NCI-H2196 treated with DMSO at 0.1 percent for 48 hours (cell line): ENCODE results near the gene NLN.
"Not testable (repeated sequence)": the region's sequence is repeated elsewhere in the genome, so short reads cannot be mapped to it uniquely, and the experiment has no call there.

Experiments used
- DNase-seq: peaks from one replicate; lab custom pipeline; 2025; ENCODE audit not compliant: unreplicated experiment; lab: John Stamatoyannopoulos, UW

NLN gene

DNA sequence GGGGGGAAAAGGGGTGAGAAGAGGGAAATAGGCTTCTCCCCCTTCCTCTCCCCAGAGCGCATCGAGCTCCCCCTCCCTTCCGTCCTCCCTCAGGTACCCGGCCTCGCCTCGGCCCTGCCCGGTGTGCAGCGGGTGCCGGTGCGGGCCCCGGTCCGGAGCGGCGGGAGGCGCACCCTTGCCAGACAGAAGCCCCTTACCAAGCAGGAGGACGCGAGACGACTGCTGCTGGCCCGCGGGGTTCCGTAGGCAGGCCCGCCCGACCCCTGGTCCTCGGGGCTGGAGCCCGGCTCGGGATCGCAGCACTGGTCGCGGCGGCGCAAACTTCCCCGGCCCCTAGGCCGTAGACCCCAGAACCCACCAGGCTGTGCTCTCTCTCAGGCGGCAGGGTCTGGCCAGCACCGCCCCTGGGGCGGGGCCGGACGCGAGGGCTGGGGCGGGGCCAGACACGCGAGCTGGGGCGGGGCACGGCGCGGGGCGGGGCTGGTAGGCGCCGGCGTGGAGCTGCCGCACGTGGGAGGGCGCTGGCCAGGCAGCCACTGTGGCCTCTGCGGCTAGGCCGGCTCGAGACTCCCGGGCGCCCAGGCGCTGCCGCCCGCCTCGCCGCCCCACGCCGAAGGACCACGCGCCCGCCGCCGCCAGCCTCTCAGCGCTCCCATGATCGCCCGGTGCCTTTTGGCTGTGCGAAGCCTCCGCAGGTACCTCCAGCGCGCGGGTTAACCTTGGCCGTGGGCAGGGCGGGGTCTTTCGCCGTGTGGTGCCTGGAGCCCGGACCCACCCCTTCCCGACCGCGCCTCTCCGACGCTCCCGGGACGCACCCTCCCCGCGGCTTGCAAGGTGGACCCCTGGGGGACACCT, at the start of gene NLN, which contains the start of gene SGTB:
NLN (plus strand) TSS at position 486 of the 855 bp plus-strand sequence; CDS start at position 655, 169 bp downstream.
SGTB (minus strand) TSS at position 390 of the 855 bp plus-strand sequence. CDS start 1,302 bp downstream, outside the sequence.
- DNase-seq: no peak

DNA sequence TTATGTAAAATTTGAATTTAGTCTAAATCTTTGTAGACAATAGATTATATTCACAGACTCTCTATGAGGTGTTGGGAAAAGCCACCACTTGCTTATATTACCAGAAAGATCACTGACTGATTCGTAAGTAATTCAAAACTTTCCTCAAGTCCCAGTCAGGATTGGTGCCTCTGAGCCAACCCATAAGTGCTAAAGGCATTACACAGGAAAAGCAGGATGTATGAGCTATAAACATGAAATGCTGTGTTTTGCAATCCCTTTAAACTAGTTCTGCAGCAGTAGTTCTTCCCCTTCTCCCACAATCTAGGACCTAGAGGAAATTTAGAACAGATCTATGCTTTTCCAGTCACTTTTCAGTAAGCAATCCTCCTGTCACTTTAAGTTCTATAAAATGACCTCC, 49.2 kb upstream of the NLN start:
- no peak for DNase-seq

DNA sequence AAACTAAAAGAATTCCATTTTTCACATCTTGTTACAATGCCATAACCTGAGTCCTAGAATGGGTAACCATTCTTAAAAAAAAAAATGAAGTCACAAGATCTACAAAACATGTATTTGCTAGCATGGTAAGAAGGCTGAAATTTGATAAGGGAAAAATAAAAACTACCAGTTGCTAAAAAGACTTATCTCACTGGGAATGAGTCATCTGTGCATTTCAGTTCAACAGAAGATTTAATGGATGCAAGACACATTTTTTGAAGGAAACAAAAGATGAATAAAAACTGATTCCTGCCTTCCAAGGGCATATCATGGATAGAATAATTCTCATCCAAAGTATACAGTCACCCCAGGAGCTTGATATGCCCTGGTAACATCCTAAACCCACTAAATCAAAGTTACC, 47.3 kb upstream of the NLN start:
- DNase-seq: no peak

DNA sequence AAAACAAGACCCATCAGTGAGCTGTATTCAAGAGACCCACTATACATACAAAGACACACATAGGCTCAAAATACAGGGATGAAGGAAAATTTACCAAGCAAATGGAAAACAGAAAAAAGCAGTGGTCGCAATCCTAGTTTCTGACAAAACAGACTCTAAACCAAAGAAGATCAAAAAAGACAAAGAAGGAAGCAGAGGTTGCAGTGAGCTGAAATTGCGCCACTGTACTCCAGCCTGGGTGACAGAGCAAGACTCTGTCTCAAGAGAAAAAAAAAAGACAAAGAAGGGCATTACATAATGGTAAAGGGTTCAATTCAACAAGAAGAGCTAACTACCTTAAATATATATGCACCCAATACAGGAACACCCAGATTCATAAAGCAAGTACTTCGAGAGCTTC, 45.9 kb upstream of the NLN start:
- not testable (repeated sequence) for DNase-seq

DNA sequence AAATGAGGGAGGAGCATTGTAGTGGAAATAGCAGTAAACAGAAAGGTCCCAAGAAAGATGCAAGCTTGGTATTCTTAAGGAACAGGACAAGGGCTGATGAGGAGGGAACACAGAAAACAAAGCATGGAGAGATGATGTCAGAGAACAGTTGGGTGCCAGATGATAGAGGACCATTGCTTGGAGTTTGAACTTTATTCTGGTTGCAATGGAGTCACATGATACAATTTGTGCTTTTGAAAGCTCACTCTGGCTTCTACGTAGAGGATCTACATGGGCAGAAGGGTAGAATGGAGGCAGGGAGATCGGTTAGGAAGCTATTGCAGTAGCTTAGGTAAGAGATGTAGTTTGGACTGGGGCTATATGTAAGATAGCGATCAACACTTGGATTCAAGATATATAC, 39.9 kb upstream of the NLN start:
- DNase-seq: no peak

DNA sequence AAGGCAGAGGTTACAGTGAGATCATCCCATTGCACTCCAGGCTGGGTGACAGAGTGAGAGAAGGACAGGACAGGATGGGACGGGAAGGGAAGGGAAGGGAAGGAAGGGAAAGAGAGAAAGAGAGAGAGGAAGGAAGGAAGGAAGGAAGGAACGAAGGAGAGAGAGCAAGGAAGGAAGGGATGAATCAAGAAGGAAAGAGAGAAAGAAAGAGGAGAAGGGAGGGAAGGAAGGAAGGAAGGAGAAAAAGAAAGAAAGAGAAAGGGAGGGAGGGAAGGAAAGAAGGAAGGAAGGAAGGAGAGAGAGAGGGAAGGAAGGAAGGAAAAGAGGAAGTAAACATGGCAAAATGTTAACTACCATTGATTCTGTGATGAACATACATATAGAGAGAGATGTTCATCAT, 28.9 kb upstream of the NLN start:
- DNase-seq: no peak

DNA sequence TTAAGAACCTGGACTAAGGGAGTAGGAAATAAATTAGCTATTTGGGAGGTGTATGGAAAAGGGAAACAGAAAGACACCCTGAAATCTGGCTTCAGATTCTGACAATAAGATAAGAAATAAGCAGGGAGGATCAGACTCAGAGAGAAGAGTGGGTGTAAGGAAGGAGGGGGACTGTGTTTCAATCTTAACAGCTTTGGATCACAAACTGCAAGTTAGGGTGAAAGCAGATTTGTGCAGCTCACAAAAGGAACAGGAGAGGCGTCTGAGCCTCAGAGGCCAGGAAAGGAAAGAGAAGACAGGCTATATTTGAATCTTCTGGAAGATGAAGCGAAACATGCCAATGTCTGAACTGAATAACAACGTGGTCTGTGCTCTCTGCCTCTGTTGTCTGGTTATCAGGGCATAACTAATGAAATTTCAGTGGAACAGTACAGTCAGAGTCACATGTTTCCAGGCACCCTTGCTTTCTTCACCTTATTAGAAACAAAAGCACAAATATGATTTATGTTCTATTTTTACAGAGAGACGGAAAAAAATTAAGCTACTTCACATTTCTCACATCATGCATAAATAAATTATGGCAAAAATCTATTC, 26.7 kb upstream of the NLN start:
- DNase-seq: no peak

DNA sequence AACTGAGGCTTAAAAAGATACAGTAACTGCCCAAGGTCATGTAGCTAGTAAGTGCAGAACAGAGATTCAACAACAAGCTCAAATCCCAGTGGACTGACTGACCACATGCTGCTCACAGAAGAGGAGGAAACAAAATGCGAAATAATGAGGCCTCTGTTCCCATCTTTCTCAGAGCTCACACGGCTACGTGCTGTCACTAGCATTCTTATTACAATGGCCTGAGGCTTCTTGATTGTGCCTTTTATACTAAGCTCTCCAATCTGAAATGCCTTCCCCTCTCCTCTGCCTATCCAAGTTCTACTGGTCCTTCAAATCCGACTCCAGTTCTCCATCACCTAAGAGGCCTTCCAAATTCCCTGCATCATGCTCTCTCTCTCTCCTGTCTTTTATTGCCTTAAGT, 26.1 kb upstream of the NLN start:
- DNase-seq: no peak

DNA sequence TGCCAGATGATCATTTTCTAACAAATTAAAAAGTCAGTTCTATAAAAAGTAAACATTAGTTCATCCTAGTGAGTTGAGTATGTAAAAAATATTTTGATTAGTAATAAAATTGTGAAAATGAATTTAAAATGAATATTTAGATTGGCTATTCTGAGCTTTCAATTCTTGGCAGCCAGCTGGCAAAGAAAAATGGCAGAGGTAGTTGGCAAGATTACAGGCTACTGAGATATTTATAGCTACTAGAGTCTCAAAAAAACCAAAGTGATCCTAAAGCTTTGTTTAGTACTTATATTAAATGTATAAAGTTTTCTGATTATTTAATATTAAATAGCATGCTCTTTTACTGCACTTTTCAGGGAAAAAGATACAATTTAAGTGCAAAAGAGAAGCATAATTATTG, 25.1 kb upstream of the NLN start:
- DNase-seq: no peak

DNA sequence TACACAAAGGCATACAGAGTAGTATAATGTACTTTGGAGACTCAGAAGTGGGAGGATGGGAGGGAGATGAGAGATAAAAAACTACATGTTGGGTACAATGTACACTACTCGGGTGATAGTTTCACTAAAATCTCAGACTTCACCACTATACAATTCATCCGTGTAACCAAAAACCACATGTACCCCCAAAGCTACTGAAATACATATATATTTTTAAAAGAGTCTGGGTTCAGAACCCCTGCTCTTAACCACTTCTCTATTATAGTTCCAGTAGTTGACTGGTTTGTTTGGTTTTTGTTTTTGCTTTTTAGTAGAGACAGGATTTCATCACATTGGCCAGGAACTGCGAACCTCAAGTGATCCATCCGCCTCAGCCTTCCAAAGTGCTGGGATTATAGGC, 22.7 kb upstream of the NLN start:
- DNase-seq: no peak

DNA sequence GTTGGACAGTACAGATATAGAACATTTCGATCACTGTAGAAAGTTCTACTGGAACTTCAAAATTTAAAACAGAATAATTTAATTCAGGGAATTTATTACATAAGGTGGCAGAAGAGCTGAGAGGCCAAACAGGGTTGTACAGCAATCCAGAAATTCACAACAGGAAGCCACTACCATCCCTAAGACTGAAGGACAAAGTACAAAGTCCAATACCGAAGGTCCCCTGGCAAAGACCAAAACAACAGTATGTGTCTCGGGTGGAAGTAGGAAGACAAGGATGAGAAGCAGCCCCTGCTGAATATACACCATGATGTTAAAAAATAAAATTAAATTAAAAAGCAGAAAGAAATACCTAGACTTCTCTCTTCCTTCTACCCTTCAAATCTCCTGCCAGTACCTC, 20.0 kb upstream of the NLN start:
- DNase-seq: no peak

DNA sequence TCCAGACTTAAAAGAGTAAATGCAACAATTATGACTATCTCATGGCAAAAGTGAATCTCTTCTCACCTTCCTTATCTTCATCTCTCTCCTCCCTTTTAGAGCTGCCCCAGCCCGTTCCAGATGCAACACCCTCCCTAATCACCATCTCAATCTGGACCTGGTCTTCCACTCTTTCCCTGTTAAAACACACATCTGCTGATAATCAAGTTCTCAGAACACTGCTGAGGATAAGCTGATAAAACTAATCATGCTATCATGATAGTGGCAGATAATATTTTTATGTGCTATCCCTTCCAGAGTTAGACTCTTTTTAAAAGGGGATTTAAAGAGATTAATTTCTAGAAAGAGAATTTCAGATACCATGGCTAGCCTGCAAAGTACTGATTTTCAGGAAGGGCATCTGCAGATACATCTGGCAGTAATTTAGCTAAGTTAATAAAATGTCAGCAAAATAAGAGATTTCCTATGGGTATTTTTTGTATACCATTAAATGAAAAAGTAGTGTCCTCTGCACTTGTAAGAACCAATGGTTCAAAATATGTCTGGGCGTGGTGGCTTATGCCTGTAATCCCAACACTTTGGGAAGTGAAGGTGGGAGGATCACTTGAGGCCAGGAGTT, 17.3 kb upstream of the NLN start:
- no peak for DNase-seq

DNA sequence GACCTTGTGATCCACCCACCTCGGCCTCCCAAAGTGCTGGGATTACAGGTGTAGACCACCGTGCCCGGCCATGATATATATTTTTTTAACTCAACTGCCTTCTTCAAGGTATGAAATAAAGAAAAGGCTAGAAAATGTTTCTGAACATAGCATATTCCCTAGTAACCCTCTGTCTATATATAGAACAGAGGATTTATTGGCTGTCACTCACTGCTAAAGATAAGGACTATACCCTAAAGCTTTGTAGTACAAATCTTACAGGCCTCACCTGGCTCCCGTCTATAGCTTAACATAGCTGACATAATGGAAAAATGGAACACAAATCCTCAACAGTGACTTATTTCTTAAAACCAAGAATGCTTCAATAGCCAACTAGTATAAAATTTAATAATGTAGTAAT, 14.3 kb upstream of the NLN start:
- DNase-seq: no peak

DNA sequence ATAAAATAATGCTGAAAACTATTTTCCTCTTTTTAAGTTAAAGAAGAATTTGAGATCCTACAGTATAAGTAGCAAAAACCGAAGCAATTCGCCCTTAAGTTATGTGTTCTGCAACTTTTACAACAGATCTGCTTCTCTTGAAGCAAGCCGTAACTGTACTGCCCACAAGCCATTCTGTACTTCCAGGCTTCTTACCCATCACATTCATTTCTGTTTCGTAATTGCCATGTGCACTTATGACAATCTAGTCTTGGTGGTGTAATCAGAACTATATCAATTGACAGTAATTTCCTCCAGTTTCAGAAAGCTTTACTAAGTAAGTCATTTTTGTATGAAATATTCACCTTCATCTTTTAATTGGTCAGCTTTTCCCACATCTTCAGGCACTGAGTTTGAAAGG, 13.9 kb upstream of the NLN start:
- no peak for DNase-seq

DNA sequence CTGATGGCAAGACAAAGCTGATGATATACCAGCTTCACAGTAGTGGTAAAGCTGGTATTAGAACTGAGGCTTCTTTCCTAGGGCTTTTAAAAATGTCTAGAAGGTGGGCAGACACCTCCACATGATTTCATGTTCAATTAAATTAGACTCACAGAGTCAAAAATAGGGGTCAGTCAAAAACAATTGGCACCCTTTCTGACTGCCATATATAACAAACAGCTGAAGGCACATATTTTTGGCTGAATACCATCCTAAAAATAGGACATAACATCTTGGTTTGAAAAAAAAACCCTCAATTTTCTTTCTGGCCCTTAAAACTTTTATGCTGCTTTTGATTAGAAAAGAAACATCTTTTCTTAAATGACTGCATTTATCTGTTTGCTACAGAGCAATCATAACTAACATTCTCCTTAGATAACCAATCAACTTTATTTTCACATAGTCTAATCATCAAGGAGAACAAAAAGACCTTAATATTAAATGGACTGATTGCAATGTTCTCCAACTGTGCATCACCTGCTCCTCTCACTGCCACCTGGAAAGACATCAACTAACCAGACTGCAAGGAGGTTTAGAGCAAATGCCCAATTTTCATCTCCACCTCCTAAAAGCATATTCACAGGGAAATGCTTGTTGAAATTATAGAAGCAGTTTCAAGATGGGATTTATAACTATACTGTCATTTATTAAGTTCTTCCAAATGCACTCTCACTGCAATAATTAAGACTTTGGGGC, 3.3 kb upstream of the NLN start:
- no peak for DNase-seq

DNA sequence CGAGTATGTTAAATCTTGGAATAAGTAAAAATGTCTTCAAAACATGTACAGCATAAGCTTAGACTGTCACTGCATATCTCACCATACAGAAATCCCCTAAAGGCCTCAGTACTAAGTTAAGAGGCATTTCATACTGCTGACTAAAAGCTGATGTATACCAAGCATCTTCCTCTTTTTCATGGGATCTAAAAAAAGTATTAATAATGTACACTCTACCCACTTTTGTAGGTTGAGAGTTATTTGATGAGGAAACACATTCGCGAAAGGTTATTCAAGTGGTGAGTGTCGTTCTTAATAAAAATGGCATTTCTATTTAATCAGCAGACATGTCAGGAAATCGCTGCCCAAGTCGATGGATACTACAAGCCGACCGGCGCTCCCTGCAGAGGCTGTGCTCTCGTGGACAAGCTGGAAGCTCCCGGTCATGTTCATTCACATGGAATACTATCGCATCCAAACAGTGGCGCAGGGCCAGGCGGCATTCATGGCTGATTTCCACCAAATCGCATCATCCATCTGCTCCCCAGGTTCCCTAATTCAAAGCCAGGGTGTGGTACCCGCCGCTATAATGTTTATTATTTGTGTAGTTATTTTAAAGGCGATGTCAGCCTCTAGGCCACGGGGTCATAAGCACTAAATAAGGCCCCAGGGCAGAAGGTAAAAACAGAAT, 820 bp upstream of the NLN start:
- DNase-seq: no peak

DNA sequence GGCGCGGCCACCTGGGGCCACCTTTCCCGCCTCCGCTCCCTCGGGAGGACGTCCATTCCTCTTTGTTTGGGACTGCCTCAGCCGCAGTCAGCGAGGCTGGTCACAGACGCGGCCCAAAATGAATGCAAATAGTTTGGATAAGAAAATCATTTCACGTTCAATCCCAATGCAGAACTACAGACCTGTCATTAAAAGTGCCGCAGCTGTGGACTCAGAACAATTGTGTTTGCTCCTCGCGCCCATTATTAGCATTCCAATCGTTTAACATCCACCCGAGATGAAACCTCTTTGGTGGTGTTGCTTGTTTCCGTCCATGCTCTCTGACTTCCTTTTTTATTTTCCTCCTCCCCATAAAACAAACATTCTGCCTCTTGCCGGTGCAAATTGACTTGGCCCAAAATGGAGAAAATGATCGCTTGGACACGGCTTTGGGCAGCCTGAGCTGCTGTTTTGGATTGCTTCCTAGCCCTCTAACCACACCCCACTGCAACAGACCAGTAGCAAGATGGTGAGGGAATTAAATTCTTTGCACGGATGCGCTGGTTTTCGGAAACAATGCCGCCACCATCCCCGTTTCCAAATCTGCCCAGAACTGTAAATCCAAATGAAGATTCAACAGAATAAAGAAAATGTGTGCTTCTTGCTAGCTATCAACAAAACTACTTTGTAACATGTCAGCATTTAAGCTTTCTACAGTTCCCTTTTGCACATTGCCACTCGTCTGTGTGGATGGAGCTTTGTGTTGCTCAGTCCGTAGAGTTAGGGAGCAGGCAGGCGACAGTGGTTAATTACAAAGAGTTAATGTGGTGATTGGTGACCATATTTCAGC, 784 bp downstream of the NLN start:
- no peak for DNase-seq

DNA sequence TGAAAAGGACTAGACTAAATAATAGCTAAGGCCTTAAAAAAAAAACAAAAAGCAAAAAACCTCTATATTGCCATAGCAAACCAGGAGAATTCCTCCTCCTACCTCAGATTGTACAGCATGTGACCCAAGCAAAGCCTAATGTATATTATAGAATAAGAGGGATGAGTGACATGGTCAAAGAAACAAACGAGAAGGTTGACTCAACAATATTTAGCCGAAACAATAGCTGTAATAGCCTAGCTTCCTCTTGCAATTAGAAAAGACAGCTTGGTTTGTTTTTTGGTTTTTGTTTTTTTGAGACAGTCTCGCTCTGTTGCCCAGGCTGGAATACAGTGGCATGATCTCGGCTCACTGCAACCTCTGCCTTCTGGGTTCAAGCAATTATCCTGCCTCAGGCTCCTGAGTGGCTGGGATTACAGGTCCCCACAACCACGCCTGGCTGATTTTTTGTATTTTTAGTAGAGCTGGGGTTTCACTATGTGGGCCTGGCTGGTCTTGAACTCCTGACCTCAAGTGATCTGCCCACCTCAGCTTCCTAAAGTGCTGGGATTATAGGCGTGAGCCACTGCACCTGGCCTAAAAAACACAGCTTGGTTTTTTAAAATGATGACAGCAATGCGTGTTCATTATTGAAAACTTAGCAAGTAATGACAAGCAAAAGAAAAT, 5.6 kb downstream of the NLN start:
- DNase-seq: no peak

DNA sequence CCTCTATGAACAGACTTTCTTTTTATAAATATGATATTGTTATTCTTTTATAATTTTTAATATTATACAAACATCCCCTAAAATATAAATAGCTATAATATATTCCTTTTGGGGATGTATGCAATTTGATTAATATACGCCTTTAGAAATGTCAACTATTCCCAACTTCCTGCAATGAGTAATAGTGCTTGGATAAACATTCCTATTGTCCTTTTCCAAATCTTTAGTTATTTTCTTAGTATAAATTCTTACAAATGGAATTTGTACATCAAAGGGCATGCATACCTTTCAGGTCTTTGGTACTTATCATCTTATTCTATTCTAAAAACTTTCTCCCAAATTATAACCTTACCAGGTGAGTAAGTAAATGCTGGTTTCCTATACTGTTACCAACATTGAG, 6.2 kb downstream of the NLN start:
- DNase-seq: no peak

DNA sequence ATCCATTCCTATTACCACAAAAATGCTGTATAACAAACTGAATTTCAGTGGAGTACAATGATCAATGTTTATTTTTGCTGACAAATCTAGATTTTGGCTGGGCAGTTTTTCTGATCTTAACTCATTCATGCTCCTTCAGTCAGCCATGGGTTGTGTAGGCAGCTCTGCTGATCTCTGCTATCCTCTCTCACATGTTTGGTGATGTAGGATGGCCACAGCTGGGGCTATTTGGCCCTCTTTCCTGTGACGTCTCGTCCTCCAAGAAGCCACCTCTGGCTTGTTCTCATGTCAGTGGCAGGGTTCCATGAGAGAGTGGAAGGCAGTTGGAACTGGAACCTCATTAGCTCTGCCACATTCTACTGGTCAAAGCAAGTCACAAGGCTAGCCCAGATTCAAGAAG, 8.9 kb downstream of the NLN start:
- DNase-seq: no peak
